Measurements from ENCODE around the gene CISTR.

The CISTR gene

DNA sequence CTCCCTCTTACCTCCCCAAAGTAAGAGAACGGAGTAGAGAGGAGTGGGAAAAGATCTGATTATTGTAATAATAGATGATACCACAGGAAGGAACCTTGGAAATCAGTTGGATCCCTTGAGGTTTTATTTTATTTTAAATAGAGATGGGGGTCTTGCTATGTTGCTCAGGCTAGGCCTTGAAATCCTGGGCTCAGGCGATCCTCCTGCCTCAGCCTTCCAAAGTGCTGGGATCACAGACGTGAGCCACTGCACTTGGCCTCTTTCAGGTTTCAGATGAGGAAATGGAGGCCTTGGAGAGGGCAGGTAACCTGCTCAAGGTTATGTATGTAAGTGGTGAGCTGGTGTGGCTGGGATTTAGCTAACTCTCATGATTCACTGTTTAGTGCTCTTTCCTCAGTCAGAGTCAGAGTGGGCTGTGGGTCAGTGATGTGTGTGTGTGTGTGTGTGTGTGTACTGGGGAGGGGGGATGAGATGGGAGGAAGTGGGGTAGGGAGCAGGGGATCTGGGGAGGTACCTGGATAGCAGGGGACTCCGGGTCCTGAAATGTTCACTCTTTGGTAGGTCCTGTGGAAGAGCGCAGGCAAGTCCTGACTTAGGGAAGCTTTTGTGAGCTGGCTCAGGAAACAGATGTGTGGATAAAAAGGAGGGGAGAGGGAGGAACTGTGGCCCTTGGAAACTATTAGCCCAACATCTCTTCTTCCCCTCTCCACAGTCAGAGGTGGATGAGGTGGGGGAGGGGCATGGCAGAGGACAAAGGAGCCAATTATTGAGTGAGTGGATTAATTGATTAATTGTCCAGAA lies 4.7 kb upstream of the CISTR start:
- 0 out of 2 replicates have a peak overlapping the region, but pooled peaks have one; percentile 17 for H3K4me3 ChIP-seq (ENCODE audit: low read length)
- TF ChIP-seq, protein P1, sequence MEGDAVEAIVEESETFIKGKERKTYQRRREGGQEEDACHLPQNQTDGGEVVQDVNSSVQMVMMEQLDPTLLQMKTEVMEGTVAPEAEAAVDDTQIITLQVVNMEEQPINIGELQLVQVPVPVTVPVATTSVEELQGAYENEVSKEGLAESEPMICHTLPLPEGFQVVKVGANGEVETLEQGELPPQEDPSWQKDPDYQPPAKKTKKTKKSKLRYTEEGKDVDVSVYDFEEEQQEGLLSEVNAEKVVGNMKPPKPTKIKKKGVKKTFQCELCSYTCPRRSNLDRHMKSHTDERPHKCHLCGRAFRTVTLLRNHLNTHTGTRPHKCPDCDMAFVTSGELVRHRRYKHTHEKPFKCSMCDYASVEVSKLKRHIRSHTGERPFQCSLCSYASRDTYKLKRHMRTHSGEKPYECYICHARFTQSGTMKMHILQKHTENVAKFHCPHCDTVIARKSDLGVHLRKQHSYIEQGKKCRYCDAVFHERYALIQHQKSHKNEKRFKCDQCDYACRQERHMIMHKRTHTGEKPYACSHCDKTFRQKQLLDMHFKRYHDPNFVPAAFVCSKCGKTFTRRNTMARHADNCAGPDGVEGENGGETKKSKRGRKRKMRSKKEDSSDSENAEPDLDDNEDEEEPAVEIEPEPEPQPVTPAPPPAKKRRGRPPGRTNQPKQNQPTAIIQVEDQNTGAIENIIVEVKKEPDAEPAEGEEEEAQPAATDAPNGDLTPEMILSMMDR (conservative IDR thresholded peaks at IDR 0.05; ENCODE audit: low read length), result no peak
- no peak for DNase-seq (ENCODE audit: low read depth)

DNA sequence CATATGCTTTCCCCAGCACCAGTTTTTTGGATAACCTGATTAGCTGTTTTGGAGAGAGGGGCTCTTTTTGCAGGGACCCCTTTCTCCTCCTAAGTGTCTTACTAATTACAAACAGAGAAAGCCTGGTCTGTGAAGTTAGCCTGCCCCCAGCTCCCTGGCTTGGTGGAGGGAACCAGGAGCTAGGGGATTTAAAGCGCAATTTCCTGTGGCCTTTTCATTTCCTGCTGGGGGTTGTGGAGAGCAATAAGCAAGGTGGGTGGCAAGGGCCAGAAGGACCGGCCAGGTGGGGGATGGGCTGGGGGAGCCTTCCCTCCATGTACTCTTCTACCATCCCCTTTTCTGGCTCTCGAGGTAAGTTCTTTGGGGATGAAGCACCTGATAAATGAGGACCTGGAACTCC lies 4.1 kb upstream of the CISTR start:
- TF ChIP-seq, protein P1 (conservative IDR thresholded peaks at IDR 0.05; ENCODE audit: low read length), result no peak
- no peak for DNase-seq (ENCODE audit: low read depth)
- no peak overlapping the region for H3K4me3 ChIP-seq (ENCODE audit: low read length)

DNA sequence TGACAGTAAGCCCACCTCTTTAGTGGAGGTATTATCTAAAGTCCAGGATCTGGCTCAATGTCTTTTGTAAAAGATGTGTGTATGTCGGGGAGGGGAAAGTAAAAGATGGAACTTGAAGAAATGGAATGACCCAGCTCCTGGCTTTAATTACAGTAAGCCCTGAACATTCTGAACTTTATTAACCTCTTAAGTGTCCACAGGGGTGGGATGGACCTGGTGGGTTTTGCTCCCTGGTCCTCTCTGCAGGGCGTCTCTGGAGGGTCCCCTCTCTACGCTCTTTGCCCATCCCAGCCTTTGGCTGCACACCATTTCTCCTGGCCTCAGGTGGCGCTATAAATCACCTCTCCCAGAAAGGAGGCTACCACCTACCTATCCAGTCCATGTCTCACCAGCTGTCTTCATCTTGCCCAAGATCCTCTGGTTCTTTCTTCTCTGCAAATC lies 3.7 kb upstream of the CISTR start:
- no peak for DNase-seq (ENCODE audit: low read depth)
- H3K4me3 ChIP-seq (ENCODE audit: low read length), result no peak overlapping the region
- TF ChIP-seq, protein P1 (conservative IDR thresholded peaks at IDR 0.05; ENCODE audit: low read length), result no peak

DNA sequence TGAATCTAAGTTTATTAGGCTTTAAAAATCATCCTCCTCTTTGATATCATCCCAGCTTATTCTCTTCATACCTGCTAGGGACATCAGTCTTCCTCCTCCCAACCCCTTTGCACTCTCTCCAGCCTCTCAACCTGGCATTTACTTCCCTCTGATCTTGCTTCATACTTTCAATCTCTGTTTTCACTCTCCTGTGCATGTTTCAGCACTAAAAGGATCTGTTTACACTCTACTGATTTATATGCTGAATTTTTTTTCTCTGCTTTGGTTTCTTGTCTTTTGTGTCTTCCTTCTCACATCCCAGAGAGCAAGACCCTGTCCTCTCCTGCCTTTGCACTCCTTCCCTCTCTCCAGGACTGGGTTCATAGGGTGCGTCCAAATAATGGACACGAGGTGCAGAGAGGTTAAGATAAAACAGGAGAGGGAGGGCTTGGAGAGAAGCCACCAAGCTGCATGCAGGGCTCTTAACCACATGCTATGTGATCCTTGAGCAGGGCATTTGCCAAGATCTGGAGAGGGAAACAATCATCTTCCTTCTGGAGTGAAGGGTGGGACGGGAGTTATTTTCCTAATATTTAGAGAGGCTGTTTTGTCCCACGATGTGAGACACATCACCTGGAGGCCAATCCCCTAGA lies 3.0 kb upstream of the CISTR start:
- TF ChIP-seq, protein P1 (conservative IDR thresholded peaks at IDR 0.05; ENCODE audit: low read length), result no peak
- DNase-seq (ENCODE audit: low read depth), result peak; percentile 46
- no peak overlapping the region for H3K4me3 ChIP-seq (ENCODE audit: low read length)

DNA sequence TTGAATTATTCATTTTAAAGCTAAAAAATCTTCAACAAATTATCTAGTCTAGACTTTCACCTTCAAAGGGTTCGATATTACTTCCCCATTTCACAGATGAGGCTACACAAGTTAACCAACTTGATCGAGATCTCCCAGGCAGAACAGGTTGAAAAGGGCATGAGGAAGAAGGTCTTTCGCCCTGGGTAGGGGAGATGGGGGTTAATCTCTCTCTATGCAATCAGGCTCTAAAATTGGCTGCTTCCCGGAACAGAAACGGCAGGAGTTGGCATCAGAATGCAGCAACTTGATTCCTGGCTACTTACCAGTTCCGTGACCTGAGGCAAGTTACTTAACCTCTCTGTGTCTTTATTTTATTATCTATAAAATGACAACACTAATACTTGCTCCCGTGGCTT lies 2.4 kb upstream of the CISTR start:
- TF ChIP-seq, protein P1 (conservative IDR thresholded peaks at IDR 0.05; ENCODE audit: low read length), result no peak
- DNase-seq (ENCODE audit: low read depth), result no peak
- no peak overlapping the region for H3K4me3 ChIP-seq (ENCODE audit: low read length)

DNA sequence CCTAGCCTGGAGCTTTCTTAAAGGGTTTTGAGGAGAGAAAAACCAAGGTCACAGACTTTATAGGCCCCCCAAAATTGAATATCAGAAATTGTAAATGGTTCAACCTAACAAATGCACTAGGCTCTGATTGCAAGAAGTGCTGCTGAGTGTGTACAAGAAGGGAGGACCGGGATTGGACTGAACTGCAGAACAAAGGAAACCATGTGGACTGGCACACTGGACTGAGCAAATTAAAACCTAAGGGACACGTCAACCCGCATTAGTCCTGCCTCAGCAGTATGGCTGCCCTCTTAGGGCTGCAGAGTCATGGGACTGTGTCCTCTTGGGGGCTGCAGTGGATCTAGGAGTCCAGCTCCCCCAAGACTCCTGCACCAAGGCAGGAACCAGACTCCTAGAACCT lies 842 bp upstream of the CISTR start:
- no peak for DNase-seq (ENCODE audit: low read depth)
- TF ChIP-seq, protein P1 (conservative IDR thresholded peaks at IDR 0.05; ENCODE audit: low read length), result no peak
- H3K4me3 ChIP-seq (ENCODE audit: low read length), result no peak overlapping the region

DNA sequence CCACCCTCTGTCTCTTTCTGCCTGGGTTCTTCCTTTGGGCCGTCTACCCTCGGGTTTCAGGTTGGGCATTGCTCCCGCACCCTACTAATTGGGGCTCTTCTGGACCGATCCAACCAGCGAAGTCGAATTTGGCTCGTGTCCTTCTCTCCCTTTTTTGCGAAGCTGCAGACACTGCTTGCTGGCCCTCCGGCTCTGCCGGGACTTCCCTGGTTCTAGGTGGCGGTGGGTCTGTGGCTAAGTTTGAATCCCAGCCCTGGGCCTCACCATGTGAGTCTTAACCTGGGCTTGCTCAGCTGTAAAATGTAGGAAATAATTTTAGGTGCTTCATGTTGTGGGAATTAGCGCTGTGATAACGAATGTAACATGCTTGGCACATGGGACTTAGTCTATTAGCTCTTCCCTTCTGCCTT lies 418 bp upstream of the CISTR start:
- no peak for DNase-seq (ENCODE audit: low read depth)
- H3K4me3 ChIP-seq (ENCODE audit: low read length), result no peak overlapping the region
- TF ChIP-seq, protein P1 (conservative IDR thresholded peaks at IDR 0.05; ENCODE audit: low read length), result no peak
